DND-41 (cell line): ENCODE measurements around the gene PIK3CD.

Experiments
- EZH2 ChIP-seq: IDR thresholded peaks from 3 replicates; pipeline ENCODE4 v1.6.1; 2012; ENCODE audit warnings: borderline replicate concordance, low read depth, mild to moderate bottlenecking, moderate library complexity, low read length, inconsistent platforms; ENCODE audit not compliant: severe bottlenecking
- TF ChIP-seq, protein P1 (sequence below): IDR thresholded peaks from 2 replicates; pipeline ENCODE4 v1.5.1; 2012; ENCODE audit warnings: borderline replicate concordance, low read length, moderate library complexity, mild to moderate bottlenecking; ENCODE audit not compliant: poor library complexity, severe bottlenecking; ENCODE audit errors: extremely low read depth

DNA sequence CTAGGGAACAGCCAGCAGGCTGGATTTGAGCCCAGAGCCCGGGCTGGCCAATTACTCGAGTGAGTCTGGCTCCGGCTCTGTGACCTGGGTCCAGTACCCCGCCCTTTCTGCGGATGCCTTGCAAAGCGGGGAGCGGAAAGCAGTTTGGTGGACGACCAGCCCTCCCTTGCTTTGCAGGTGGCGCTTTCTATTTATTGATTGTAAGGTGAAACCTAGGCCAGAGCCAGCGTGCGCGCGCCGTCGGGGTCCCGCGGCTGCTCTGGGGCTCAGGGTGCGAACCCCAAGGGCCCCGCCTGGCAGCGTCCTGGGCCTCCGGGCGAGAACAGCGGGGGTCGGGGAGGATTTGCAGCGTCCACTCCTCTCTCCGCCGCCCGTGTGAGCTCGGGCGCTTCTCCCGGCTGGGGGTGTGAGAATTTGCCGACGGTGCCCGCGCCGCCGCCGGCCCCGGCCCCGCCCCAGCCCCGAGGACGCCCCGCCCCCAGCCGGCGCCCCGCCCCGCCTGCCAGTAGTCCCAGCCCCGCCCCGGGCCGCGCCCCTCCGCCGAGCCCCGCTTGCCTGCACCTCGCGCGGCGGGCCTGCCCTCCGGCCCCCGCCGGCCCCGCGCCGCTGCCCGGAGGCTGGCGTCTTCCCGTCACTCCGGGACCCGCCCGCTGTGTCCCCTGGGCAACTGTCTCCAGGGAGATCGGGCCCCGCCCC lies 37.6 kb downstream of the PIK3CD start:
- TF ChIP-seq, protein P1, sequence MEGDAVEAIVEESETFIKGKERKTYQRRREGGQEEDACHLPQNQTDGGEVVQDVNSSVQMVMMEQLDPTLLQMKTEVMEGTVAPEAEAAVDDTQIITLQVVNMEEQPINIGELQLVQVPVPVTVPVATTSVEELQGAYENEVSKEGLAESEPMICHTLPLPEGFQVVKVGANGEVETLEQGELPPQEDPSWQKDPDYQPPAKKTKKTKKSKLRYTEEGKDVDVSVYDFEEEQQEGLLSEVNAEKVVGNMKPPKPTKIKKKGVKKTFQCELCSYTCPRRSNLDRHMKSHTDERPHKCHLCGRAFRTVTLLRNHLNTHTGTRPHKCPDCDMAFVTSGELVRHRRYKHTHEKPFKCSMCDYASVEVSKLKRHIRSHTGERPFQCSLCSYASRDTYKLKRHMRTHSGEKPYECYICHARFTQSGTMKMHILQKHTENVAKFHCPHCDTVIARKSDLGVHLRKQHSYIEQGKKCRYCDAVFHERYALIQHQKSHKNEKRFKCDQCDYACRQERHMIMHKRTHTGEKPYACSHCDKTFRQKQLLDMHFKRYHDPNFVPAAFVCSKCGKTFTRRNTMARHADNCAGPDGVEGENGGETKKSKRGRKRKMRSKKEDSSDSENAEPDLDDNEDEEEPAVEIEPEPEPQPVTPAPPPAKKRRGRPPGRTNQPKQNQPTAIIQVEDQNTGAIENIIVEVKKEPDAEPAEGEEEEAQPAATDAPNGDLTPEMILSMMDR: no peak
- TF ChIP-seq EZH2: no peak
